ENCODE measurements around the gene DCP2.

- TF ChIP-seq CTCF (IDR thresholded peaks at IDR 0.05; ENCODE audit: borderline replicate concordance, extremely low read depth, low read length, poor library complexity, severe bottlenecking): peak; percentile 97
- TF ChIP-seq EZH2 (IDR thresholded peaks at IDR 0.05; ENCODE audit: borderline replicate concordance, low read depth, low read length, severe bottlenecking): no peak
Observed at GRCh38 chr5:112995764-112996618, 19.4 kb downstream of the DCP2 start.

Data from DND-41 (cell line).